Measurements from ENCODE around the gene CNN2. TPM values are rescaled to one million over a fixed set of nuclear protein-coding genes. Genes with fewer than 3 reads are reported as not detected.

The CNN2 gene
- total RNA-seq, 1 experiment from 2014 or later, result 333 TPM

DNA sequence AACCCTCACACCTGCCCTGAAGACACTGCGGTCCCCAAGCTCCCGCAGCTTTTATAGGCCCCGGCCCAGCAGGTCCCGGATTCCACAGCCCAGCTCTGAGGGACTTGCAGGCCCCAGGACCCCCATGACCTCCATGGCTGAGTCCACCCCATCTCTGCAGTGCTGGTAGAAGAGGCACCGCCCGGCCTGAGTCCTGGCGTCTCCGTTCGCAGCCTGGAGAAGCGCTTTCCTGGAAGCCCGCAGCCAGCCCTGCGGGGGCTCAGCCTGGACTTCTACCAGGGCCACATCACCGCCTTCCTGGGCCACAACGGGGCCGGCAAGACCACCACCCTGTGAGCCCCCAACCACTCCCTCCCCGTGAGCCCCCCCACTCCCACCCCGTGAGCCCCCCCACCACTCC is 22.7 kb downstream of the CNN2 start:
- DNase-seq (ENCODE audit: low read depth), result no peak

DNA sequence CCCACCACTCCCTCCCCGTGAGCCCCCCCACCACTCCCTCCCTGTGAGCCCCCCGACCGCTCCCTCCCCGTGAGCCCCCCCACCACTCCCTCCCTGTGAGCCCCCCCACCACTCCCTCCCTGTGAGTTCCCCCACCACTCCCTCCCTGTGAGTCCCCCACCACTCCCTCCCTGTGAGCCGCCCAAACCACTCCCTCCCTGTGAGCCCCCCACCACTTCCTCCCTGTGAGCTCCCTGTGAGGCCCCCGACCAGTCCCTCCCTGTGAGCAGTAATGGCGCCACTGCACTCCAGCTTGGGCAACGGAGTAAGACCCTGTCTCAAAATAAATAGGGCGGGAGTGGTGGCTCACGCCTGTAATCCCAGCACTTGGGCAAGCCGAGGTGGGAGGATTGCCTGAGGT is 23.4 kb downstream of the CNN2 start:
- DNase-seq (ENCODE audit: low read depth), result no peak

DNA sequence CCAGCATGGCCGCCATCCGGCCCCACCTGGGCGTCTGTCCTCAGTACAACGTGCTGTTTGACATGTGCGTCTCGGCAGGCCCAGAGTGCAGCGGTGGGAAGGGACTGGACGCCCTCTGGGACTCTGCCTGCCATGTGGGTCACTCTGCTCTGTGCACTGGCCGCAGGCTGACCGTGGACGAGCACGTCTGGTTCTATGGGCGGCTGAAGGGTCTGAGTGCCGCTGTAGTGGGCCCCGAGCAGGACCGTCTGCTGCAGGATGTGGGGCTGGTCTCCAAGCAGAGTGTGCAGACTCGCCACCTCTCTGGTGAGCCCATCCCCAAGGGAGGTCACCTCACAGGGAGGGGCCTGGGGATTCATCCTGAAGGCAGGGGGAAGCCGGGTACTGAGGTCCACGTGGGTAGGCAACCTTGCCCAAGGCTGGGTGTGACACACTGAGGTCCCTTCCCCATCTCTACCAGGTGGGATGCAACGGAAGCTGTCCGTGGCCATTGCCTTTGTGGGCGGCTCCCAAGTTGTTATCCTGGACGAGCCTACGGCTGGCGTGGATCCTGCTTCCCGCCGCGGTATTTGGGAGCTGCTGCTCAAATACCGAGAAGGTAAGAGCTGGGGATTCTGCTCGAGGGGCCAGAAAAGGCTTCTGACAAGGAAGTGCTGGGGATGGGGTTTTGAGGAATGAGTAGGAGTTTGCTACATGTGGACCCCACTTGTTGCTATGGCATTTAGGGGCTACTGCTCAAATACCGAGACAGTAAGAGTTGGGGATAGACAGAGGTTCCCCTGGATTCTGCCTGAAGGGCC is 24.8 kb downstream of the CNN2 start:
- DNase-seq (ENCODE audit: low read depth), result no peak

DNA sequence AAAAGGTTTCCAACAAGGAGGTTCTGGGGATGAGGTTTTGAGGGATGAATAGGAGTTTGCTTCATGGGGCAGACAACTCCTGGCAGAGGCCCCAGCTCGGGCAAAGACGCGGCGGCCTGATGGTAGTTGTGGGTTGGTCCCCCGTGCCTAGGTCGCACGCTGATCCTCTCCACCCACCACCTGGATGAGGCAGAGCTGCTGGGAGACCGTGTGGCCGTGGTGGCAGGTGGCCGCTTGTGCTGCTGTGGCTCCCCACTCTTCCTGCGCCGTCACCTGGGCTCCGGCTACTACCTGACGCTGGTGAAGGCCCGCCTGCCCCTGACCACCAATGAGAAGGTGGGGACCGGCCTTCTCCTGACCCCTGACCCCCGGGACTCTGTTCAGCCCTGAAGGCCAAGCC is 25.4 kb downstream of the CNN2 start:
- DNase-seq (ENCODE audit: low read depth), result no peak

DNA sequence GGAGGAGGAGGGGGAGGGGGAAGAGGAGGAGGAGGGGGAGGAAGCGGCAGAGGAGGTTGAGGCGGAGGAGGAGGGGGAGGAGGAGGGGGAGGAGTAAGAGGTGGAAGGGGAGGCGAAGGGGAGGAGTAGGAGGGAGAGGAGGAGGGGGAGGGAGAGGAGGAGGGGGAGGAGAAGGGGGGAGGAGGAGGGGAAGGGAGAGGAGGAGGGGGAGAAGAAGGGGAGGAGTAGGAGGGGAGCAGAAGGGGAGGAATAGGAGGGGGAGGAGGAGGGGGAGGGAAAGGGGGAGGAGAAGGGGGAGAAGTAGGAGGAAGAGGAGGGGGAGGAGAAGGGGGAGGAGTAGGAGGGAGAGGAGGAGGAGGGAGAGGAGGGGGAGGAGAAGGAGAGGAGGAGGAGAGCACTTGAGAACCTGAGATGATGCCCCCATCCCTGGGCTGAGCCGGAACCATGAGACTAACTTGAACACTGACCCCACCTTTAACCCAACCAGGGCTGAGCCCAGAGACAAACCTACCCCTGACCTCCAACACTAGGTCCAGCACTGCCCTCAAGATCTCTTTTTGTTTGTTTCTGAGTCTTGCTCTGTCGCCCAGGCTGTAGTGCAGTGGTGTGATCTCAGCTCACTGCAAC is 26.1 kb downstream of the CNN2 start:
- no peak for DNase-seq (ENCODE audit: low read depth)

DNA sequence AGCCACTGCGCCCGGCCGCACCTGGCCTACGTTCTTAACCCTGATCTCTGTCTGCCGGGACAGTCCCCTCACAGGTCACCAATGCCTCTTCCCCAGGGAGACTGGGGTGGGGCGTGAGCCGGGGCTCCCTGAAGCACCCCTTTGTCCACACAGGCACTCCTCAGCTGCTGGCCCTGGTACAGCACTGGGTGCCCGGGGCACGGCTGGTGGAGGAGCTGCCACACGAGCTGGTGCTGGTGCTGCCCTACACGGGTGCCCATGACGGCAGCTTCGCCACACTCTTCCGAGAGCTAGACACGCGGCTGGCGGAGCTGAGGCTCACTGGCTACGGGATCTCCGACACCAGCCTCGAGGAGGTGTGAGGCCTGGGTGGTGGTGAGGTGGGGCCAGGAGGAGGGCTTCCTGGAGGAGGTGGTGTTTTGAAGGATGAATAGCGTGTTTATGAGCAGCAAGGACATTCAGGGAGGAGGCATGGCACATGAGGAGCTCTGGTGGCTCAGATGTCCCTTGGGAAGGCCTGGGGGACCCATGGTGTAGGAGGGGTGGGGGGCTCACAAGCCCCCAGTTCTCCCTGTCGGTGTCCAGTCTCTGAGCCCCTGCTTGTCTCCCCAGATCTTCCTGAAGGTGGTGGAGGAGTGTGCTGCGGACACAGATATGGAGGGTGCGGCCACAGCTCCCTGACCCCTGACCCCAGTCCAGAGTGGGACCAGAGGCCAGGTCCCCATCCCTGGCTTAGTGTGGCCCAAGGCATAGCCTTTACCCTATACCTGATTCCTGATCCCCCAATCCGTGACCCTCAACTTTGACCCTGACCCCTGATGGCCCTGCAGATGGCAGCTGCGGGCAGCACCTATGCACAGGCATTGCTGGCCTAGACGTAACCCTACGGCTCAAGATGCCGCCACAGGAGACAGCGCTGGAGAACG is 27.0 kb downstream of the CNN2 start:
- DNase-seq (ENCODE audit: low read depth), result no peak

DNA sequence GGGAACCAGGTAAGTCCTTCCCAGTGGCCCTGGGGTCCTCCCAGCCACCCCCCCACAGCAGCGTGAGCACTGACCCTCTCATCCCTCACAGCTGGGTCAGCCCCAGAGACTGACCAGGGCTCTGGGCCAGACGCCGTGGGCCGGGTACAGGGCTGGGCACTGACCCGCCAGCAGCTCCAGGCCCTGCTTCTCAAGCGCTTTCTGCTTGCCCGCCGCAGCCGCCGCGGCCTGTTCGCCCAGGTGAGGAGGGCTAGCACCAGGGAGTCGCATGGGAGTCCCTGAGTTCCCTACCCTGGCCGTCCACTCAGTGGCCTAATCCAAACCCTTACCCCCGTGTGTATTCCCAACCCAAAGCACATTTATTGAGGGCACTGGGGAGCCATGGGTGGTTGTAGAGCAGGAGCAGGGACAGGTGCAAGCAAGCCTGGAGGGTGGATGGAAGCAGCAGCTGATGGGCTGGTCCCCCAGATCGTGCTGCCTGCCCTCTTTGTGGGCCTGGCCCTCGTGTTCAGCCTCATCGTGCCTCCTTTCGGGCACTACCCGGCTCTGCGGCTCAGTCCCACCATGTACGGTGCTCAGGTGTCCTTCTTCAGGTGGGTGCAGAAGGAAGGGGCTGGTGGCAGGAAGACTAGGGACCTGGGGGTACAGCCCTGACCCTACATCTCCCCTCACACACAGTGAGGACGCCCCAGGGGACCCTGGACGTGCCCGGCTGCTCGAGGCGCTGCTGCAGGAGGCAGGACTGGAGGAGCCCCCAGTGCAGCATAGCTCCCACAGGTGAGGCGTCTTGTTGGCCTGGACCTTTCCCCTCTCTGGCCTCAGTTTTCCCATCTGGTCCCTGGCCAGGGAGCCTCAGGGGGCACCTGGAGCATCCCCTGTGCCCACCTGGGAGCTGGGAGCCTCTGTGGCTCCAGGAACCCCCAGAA is 28.0 kb downstream of the CNN2 start:
- no peak for DNase-seq (ENCODE audit: low read depth)

DNA sequence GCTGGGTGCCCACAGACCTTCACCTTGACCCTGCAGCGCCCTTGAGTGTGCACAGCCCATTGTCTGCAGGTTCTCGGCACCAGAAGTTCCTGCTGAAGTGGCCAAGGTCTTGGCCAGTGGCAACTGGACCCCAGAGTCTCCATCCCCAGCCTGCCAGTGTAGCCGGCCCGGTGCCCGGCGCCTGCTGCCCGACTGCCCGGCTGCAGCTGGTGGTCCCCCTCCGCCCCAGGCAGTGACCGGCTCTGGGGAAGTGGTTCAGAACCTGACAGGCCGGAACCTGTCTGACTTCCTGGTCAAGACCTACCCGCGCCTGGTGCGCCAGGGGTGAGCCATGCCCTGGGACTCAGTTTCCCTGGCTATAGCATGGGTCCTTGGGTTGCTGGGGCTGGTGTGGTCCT is 28.6 kb downstream of the CNN2 start:
- DNase-seq (ENCODE audit: low read depth), result no peak

DNA sequence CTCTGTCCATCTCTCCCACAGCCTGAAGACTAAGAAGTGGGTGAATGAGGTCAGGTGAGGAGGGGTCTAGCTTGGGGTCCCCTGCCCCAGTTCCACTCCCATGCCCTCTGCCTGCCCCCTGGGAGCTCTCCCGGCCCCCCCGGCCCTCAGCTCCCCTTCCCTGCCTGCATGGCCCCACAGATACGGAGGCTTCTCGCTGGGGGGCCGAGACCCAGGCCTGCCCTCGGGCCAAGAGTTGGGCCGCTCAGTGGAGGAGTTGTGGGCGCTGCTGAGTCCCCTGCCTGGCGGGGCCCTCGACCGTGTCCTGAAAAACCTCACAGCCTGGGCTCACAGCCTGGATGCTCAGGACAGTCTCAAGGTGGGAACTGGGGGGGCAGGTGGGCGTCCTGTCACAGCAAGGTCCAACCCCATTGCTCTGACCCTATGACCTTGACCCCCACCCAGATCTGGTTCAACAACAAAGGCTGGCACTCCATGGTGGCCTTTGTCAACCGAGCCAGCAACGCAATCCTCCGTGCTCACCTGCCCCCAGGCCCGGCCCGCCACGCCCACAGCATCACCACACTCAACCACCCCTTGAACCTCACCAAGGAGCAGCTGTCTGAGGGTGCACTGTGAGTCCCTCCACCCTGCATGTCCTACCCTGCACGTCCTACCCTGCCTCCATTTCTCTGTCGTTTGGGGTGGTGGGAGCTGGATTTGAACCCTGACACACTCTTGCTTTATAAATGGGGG is 29.6 kb downstream of the CNN2 start:
- no peak for DNase-seq (ENCODE audit: low read depth)

DNA sequence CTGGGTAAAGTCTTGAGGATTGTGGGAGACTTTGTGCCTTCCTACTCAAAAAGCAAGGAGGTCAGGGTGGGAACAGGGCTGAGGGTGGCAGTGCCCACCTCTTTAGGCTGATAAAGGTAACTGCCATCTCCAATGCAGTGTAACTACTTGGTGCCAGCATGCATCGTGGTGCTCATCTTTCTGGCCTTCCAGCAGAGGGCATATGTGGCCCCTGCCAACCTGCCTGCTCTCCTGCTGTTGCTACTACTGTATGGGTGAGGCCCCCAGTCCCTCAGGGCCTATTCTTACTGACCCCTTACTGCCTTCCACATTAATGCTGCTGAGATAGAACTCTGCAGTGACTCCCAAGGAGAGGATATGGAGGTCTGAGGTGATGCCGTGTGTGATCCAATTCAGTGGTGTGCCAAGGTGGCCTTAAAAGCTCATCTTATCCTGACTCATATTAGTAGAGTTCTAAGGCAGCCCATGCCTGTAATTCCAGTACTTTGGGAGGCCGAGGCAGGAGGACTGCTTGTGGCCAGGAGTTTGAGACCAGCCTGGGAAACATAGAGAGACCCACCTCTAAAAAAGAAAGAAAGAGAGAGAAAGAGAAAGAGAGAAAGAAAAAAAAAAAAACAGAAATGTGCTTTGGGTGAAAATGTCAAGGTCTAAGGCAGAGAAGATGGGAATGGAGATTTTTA is 30.9 kb downstream of the CNN2 start:
- DNase-seq (ENCODE audit: low read depth), result peak; percentile 73

DNA sequence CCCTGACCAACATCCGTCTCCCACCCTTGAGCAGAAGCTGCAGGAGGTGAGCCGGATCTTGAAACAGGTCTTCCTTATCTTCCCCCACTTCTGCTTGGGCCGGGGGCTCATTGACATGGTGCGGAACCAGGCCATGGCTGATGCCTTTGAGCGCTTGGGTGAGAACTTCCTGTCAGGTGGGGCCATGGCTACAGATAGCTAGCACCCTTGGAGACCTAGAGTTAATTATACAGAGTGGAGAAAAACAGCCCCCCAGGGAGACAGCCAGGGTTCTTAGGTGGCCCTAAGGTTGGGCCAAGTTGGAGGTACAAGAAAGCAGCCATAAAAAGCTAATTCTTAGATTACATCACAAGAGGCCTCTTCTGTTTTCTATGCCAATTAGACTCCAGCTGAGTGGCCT is 31.7 kb downstream of the CNN2 start:
- DNase-seq (ENCODE audit: low read depth), result no peak

DNA sequence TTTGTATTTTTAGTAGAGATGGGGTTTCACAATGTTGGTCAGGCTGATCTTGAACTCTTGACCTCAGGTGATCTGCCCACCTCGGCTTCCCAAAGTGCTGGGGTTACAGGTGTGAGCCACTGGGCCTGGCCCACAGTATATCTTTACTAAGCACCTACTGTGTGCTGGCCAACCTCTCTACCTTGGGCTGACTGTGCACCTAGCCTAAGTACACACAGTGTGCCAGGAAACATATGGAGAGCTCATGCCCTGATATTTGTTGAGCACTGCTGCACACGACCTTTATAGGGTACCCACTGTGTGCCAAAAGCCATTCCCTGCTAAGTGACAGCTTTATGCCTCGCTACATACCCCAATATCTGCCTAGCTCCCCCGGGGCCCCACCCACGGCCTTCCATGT is 34.3 kb downstream of the CNN2 start:
- no peak for DNase-seq (ENCODE audit: low read depth)

DNA sequence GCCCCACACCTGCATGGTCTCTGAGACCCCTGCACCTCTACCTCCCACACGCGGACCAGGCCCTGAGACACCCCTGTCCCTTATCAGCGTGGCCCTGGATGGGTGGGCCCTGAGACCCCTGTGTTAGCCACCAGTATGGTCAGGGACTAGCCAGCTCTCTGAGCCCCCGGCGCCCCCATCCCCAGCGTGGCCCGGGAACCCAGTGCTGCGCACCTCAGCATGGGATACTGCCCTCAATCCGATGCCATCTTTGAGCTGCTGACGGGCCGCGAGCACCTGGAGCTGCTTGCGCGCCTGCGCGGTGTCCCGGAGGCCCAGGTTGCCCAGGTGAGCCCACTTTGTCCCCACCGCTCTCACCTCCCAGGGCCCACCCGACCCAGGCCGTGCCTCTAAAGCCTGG is 35.6 kb downstream of the CNN2 start:
- DNase-seq (ENCODE audit: low read depth), result no peak

DNA sequence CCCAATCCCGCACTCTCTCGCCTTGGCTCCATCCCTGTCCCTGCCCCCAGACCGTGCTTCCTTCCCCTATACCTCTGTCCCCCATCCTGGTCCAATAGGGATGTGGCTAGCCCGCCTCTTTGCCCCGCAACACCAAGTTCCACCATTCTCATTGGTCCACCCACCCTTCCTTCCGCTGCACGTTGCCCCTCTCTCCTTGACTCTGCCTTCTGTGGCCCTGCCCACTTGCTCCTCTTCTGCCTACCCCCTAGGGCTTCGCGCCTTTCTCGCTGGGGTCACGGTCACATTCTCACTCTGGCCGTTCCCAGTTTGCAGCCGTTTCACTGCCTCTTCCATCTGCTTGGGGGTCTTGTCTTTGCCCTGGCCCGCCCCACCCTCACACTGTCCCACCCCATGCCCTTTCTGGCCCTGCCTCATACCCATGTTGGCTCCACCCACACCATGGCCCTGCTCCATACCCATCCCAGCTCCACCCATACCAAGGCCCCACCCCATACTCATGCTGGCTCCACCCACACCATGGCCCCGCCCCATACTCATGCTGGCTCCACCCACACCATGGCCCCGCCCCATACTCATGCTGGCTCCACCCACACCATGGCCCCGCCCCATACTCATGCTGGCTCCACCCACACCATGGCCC is 36.1 kb downstream of the CNN2 start:
- DNase-seq (ENCODE audit: low read depth), result no peak

DNA sequence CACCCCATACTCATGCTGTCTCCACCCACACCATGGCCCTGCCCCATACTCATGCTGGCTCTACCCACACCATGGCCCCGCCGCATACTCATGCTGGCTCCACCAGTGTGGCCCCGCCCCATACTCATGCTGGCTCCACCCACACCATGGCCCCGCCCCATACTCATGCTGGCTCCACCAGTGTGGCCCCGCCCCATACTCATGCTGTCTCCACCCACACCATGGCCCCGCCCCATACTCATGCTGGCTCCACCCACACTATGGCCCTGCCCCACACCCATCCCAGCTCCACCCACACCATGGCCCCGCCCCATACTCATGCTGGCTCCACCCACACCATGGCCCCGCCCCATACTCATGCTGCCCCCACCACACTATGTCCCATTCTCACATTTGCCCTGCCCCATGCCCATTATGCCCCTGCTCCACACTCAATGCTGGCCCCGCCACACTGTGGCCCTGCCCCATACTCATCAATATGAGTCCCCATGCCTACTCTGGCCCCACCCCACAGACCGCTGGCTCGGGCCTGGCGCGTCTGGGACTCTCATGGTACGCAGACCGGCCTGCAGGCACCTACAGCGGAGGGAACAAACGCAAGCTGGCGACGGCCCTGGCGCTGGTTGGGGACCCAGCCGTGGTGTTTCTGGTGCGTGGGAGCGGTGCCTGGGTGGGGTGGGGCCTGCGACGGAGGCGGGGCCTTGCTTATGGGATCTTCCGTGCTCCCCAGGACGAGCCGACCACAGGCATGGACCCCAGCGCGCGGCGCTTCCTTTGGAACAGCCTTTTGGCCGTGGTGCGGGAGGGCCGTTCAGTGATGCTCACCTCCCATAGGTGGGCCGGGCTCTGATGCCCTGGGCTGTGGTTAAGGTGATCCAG is 36.9 kb downstream of the CNN2 start:
- no peak for DNase-seq (ENCODE audit: low read depth)

DNA sequence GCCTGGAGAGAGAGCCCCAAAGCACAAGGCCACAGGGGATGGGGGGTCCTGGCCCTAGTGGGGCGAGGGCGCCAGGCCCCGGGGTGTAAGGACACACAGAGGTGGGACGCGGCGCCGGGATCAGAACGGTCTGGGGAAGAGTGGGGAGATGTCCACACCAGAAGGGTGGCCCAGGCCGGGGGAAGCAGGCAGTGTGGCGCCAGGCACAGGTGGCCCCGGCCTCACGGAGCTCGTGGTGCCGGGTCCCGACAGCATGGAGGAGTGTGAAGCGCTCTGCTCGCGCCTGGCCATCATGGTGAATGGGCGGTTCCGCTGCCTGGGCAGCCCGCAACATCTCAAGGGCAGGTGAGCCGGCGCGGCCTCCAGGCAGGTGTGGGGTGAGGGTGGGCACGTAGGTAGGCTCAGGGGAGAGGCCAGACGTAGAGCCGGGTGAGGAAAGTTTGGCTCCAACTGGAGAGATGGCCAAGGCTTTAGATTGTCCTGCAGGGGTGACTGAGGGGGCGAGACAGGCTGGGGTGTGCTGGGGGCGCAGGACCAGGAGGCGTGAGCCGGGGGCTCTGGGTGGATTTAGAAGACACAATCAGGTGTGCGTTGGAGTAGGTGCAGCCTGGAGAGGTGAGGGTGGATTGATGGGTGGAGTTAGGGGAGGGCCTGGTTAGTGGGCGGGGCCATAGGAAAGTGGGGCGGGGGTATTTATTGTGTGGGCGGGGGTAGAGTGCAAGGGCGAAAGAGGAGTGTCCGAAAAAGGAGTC is 37.7 kb downstream of the CNN2 start:
- DNase-seq (ENCODE audit: low read depth), result no peak

DNA sequence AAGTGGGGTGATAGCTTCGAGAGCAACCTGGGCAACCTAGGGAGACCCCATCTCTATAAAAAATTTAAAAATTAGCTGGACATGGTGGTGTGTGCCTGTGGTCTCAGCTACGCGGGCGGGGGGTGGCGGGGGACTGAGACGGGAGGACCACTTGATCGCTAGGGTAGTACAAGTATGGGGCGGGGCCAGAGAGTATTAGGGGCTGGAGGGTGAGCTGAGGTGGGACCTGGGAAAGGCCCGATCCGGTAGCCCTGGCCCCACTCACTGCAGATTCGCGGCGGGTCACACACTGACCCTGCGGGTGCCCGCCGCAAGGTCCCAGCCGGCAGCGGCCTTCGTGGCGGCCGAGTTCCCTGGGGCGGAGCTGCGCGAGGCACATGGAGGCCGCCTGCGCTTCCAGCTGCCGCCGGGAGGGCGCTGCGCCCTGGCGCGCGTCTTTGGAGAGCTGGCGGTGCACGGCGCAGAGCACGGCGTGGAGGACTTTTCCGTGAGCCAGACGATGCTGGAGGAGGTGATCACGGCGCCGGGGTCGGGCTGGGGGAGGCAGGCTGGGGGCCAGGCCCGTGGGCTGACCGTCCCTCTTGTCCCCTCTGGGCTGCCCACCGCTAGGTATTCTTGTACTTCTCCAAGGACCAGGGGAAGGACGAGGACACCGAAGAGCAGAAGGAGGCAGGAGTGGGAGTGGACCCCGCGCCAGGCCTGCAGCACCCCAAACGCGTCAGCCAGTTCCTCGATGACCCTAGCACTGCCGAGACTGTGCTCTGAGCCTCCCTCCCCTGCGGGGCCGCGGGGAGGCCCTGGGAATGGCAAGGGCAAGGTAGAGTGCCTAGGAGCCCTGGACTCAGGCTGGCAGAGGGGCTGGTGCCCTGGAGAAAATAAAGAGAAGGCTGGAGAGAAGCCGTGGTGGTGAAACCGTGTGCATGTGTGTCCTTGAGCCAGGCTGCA is 38.5 kb downstream of the CNN2 start:
- peak; percentile 63 for DNase-seq (ENCODE audit: low read depth)

All from M059J (cell line).